NOMO-1 treated with DMSO at 0.1 percent for 48 hours (cell line): ENCODE results near the gene NOP14.
"Not testable (repeated sequence)": the region's sequence is repeated elsewhere in the genome, so short reads cannot be mapped to it uniquely, and the experiment has no call there.

ENCODE experiments used
- DNase-seq: peaks from one replicate; lab custom pipeline; 2025; ENCODE audit not compliant: unreplicated experiment; lab: John Stamatoyannopoulos, UW

The NOP14 gene

DNA sequence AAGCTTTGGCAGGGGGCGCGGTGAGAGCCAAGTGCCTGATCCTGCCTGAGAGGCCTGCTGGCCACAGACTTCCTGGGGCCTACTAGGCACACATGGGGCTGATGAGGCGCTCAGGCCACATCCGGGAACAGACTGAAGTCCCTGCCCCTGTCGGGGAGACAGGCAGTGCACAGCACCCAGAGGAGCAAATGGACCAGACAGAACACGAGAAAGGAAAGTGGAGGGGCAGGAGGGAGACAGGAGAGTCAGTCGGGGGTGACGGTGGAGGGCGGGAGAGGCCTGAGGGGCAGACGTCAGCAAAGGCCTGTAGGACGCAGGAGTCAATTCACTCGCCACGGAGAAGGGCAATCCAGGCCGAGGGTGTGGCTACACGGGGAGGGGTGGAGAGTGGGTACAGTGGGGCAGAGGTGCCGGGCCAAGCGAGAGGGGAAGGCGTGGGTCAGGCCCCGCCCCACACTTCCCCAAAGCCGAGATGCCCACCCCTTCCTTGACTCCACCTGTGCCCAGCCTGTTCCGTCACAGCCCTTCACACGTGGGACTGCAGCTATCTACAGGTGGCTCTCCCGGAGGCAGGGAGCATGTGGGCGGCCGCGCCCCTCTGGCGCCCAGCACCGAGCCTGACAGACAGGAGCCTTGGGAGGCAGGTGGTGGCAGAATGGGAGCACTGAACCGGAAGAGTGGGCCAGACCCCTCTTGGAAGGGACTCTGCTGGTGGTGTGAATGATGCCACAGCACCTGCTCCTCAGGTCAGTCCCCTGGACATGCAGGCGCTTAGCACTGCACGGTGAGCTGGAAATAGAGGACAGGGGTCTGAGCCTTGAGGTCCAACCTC lies 20.5 kb downstream of the NOP14 start:
- DNase-seq, result no peak

DNA sequence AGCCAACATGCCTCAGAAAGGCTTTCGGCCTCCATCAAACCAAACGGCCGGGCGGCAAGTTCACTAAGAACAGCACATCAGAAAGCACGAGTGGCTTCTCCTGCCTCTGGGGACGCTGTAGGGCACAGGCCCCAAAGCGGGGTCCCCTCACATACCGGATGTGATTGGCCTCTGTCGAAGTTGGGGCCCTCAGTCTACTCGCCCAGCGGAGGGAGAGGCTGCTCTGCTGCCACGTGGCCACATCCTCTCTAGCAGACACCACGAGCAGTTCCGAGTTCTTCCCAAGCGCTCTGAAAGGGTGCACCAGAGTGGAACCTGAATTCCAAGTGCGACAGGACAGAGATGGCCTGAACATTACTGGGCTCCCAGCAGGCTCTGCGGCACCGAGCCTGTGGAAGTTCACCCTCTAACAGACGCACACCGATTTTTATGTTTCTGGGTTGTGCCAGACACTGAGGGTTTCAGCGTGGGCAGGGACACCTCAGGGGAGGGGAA lies 21.1 kb downstream of the NOP14 start:
- DNase-seq, result no peak

DNA sequence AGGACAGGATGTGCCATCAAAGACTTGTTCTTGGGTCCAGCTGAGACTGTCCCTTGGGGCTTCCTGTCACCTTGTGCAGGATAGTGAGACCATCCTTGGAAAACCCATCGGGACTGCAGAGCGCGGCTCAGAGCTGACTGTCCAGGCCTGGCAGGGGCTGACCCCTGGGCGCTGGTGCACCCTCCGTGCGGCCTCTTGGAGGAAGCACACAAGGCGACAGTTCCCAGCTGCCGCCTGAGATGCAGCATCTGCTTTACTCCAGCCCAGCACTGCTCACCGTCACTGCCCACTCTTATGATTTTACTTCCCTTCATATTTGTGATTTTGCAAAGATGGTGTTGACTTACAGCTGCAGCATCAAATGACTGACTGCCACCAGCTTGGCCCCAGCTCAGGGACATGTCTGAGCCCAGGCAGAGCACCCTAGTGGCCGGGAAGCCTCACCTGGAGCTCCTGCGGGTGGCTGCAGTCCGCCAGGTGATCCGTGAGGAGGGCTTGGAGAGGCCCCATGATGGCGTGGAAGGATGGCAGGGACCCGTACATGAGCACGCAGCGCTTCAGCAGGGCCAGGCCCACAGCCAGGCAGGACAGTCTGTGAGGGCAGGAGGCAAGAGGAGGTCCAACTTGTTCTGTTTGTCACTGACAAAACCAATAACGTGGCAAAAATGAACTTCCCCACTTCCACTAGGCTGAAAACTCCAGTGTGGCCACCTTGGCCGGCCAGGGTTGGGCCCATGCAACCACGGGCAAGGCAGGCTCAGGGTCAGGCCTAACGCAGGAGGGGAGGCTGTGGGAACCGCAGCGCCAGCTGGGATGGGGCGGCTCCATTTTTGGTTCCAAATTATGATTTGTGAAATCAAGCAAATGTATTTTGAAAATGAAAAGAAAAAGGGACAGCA lies 21.8 kb downstream of the NOP14 start:
- DNase-seq, result no peak

DNA sequence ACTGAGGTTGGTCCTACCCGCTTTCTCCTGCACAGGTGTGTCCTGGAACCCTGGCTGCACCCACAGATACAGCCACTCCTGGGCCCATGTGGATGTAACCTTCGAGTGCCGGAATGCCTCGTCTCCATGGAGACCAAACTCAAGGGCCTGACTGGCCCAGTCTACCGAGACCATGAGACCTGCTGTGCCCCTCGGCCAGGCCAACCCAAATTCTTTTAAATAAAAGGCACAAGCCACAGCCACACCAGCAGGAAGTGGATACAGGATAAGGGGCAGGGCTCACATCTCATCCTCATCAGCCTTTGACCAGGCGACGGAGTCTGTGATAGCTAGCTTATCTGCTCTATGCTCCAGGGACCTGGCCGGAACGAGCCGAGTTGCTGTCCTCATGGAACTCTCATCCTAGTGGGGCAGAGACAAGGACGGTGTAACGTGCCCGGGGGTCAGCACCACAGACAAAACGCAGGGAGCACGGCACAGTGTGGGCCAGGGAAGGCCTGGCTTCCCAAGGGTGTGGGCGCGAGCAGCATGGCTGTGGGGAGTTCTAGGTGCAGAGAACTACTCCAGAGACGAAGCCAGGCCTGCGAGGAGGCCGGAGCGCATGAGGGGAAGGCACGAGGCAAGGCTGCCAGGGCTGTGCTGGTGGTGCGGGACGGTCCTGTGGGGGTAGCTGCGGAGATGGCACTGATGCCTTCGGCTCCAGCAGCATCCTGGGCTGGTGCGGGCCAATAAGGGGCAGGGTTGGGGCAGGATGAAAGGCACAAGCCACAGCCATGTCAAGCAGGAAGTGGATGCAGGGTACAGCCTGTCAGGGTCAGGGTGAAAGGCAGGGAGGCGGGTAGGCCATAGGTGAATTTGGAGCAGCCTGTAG lies 22.7 kb downstream of the NOP14 start:
- no peak for DNase-seq

DNA sequence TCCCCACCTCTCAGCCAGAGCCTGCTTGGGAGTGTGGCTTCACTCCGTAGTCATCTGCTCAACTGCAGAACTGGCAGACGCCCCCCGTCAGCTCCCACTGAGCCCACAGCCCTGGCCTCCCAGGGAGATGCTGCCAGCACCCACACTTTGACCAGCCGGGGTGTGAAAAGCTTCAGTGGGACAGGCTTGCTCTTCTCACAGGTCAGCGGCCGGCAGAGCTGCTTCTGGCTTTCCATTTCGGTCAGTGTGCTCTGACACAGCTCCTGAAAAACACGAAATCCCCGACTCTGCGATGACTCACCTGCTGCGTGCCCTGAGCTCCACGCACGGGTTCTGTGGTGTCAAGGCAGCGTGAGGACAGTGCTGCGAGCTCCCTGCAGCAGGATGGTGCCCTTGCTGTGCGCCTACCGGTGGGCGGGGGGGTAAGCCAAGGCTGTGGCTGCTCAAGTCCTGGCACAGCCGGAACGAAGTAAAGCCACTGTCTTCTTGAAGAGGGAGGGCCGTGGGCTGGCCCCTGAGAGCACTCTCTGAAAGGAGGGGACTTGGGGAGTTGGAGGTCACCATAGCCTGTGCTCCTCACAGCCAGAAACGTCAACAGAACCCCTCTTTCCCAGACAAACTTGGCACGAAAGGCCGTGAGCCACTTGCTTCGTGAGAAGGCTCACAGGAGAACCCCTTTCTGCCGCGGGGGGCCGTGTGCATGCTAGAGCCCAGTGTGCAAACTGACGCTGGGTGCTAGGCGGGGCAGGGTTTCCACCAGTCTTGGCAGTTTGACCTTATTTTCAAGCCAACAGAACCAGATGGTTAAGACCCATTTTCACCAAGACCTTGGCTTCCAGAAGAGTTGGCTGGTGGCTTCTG lies 23.6 kb downstream of the NOP14 start:
- no peak for DNase-seq

DNA sequence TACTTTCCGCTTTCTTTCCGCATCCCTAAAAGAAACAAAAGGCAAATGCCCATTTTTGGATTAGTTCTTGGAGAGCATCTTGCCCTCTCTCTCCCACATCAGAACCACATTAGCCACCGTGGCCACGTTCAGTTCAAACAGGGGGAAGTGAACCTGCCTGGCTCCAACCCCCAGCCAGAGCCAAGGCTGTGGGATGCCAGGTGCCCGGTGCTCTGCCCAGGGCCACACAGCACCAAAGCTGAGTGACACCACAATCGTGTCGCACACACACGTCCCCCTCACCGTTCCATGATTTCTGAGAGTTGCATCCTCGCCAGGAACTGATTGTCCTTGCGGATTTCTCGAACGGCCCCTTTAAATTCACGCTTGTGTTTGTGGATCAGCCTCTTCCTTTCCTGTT lies 24.3 kb downstream of the NOP14 start:
- no peak for DNase-seq

DNA sequence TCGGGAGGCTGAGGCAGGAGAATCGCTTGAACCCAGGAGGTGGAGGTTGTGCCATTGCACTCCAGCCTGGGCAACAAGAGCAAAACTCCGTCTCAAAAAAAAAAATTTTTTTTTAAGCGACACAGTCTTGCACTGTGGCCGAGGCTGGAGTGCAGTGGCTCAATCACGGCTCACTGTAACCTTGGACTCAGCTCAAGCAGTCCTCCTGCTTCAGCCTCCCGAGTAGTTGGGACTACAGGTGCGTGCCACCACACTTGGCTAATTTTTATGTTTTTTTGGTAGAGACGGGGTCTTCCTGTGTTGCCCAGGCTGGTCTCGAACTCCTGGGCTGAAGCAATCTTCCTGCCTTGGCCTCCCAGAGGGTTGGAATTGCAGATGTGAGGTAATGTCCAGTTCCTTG lies 24.8 kb downstream of the NOP14 start:
- not testable (repeated sequence) for DNase-seq

DNA sequence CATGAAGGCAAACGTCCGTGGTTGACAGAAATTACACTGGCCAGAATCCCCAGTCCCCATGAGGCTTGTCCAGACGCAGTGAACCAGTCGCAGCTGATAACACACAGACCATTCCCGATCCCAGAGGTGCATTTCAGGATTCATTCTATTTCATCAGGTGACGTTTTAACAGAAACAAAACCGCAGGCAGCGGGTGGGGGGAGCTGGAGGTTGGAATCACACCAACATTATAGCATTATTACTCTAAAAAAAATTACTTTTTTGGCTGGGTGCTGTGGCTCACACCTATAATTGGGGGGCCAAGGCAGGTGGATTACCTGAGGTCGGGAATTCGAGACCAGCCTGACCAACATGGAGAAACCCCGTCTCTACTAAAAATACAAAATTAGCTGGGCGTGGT lies 25.2 kb downstream of the NOP14 start:
- DNase-seq, result no peak

DNA sequence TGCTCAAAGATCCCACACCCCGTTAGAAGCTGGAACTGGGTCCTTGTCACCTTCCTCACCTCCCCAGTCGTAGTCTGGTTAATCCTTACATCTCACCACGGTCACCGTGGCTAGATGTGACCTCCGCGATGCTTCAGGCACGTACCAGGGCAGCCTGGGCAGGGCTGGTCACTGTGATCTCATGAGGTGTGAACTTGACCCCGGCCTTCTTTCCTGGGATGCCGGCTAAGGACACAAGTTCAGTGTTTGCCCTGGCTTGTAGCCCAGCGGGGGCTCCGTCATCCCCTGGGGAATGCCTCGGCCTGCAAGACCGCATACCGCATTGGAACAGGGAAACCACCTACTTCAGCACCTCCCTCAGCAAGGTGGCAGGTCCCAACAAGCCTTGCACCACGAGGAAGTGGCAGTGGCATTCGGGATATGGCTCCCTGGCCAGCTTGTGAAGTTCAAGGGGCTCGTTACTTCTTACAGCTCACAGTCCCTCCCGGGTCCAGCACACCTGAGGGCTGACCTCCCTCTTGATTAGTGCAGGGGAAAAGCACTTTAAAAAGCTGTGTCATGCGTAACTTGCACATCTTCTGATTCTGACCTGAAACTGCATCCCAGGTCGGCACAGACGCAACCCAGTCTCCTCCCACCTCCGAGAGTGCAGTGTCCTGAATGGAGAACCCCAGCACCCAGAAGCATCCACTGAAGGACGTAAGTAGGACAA lies 25.9 kb downstream of the NOP14 start:
- DNase-seq, result no peak

DNA sequence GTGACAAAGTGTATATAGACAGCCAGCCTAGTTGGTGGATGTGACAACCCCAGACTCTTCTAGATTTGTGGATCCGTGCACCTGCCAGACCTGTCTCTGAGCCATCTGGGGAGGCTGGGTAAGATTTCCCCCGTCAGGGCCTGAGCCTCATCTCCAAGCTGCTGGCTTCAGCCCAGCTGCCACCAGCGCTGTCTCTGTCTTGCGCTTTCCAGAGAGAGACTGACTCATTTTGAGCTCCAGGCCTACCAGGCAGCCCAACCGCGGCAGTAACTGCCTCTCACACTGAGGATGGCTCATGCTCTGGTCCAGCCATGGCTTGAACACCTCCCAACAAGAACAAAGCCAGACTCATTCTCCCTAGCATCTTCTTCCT lies 26.4 kb downstream of the NOP14 start:
- DNase-seq, result no peak

DNA sequence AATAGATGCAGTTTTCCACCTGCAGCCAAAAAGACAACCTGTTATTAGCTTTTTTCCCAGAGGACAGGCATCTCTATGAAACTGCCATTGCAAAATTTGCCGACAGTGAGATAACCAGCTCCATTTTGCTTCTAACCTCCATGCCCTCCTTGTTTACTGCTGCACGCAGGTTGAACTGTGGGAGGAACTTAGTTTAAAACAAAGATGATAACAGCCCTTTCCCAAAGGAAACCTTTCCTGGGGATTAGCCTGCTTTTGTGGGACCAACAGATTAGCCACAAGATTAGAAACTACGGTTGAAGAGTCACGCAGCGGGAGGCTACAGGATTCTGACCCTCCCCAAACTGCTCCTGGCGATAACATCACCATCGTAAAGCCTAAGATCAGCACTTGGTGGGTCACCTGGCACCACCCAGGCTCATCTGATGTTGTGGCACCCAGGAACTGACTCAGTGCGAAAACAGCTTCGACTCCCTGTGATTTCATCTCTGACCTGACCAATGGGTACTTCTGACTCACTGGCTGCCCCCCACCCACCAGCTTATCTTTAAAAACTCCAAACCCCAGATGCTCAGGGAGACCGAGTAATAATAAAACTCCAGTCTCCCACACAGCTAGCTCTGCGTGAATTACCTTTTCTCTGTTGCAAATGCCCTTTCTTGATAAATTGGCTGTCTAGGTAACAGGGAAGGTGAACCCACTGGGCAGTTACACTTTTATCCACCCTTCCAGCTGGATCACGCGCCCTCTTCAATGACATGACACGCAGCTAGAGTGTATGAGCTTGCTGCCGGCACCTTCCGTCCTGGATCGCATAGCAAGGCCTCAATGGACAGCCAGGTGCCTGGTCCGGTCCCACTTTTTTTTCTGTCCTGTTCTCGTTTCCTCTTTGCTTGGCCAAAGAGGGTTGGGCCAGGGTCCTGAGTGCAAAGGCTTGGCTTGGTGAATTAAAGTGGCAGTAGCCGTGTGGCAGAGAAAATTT lies 27.2 kb downstream of the NOP14 start:
- no peak for DNase-seq

DNA sequence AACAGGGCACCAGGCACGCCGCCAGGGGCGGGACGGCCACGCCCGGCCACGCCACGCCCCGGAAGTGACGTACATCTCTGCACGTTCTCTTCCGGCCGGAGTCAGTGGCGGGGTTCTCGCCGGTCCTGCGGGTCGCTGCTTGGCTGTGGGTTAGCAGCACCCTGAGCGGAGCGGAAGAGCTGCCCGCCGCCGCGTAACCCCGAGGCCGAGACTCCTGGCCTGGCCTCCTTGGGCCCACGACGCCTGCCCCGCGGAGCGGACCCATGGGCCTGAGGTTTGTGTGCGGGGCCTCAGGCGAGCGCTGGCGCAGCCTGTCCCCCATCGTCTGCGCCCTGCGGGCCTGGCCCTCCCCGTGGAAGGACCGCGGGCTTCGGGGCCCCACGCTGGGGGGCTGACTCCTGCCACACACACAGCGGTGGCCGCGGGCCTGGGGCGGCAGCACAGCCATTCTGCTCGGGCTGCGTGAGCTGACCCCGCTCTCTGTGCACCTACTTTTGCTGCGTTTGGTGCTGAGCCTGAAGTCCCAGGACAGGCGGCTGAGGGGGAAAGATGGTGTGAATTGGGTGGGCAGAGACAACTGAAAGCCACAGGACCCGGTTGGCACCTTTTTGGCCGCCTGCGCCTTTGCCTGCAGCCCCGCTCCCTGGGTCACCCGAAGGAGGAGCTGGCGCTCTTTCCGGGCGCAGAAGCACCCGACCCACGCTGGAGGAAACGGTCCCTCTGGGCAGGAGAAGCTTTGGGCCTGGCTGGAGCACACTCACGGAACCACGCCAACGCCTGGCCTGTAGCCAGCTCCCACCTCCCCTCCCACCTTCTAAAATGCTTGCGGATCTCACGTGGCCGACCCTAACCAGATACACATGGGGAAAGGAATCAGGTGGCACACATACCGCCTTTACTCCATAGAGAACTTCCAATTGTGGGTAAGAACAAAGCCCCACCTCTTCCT lies 28.1 kb downstream of the NOP14 start:
- peak; percentile 83 for DNase-seq

DNA sequence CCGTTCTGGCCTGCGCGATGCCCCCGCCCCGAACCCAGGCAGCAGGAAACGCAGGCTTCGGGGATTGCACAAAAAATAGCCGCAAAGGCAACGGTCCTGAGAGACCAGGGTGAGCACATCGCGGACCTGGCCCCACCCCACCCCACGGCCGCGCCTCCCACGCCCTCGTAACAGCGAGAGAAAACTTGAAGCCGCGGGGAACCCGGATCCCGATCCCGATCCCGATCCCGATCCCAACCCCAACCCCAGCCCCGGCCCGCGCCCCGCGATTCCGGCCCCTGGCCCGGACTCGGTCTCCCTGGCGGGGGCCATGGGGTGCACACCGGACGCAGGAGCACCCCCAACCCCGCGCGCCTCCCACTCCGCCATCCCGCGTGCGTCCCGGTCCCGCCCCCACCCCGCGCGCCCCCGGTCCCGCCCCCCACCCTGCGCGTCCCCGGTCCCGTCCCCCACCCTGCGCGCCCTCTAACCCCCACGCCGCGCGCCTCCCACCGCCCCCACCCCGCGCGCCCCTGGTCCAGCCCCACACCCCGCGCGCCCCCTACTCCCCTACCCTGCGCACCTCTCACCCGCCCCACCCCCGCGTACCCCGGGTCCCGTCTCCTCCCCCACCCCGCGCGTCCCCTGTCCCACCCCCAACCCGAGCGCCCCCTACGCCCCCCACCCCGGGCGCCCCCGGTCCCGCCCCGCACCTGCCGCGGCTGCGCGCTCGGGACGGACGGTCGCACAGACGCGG lies 29.0 kb downstream of the NOP14 start:
- DNase-seq, result peak; percentile 74

DNA sequence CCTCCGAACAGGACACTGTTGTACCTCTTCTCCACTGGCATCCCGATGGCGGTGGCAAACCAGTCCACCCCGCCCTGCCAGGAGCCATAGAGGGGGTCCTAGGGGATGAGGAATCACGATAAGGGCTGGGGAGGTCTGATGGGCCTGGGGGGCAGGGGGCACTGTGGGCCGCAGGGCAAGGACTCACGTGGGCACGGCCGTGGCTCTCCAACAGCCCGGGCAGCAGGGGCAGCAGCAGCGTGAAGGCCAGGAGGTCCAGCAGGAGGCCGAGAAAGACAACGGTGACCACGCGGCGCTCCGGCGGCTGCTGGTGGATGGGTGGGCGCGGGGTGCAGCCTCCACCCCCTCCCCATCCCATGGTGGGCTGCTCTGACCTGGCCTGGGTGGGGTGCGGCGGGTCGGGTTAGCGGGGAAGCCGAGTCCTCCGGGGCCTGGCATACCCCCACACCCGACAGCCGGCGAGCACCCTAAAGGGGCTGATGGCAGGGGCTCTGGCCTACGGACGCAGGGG lies 29.6 kb downstream of the NOP14 start:
- no peak for DNase-seq

DNA sequence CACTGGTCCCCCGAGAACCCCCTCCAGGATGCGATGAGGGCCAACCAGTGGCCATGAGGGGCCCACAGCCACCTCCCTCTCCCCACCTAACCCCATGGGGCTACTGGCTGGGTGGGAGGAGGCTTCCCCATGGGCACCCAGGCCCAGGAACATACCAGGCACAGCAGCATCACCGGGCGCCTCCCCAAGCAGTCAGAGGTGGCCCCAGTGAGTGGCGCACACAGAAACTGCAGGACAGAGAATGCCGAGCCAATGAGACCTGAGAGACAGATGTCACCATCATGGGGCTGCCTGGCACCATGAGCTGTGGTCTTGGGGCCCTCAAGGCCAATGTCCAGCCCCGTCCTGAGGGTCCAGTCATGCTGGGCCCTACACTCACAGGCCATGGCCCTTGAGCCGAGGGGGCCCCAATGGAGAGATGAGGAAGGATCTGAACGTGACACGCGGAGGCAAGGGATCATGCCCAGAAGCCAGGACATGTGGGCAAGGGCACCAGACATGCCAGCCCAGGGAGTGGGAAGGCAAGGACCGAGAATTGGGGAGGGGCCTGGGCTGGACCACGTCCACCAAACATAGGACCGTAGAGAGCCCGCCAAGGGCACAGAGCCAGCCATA lies 30.1 kb downstream of the NOP14 start:
- peak; percentile 5 for DNase-seq
